A673 (cell line): ENCODE data around the gene UACA. TPM values are rescaled to one million over a fixed set of nuclear protein-coding genes. Genes with fewer than 3 reads are reported as not detected.

ENCODE experiments used
- BruUV-seq: library from RNA; stranded (reverse); fragments of 400-500 nt; replicated peaks from 2 replicates; lab custom pipeline; 2021; lab: Mats Ljungman, UMichigan
- CTCF ChIA-PET: fragments of 300-600 bp; sonication (Branson Sonifier 250); formaldehyde crosslinking; loops from one replicate; lab custom pipeline; 2022; ENCODE audit warnings: antibody characterized with exemption; lab: Charles Lee
- POLR2A ChIA-PET: fragments of 300-600 bp; sonication (Branson Sonifier 250); formaldehyde crosslinking; loops from one replicate; lab custom pipeline; 2022; ENCODE audit warnings: antibody characterized with exemption; ENCODE audit not compliant: low non-redundant PET; lab: Charles Lee
- DNase-seq: peaks from one replicate; pipeline ENCODE4 v3.0.0-alpha.2; 2015; ENCODE audit warnings: low spot score
- H3K27ac ChIP-seq: fragments of 200-600 bp; sonication (generic); 2 replicates; pipeline ENCODE4 v1.5.1; 2016; ENCODE audit warnings: mixed run types, low read depth, mild to moderate bottlenecking, mixed read lengths, antibody characterized with exemption, low read length; ENCODE audit not compliant: poor library complexity, severe bottlenecking
- H3K27me3 ChIP-seq: fragments of 200-600 bp; sonication (generic); replicated peaks from 2 replicates; pipeline ENCODE4 v1.6.1; 2017; ENCODE audit warnings: mixed run types, low read depth, mild to moderate bottlenecking, mixed read lengths, antibody characterized with exemption, low read length; ENCODE audit not compliant: insufficient read depth, poor library complexity
- H3K36me3 ChIP-seq: fragments of 200-600 bp; sonication (generic); 2 replicates; pipeline ENCODE4 v1.6.1; 2016; ENCODE audit warnings: mixed run types, mild to moderate bottlenecking, mixed read lengths, antibody characterized with exemption, low read length; ENCODE audit not compliant: insufficient read depth, poor library complexity, severe bottlenecking
- H3K4me1 ChIP-seq: fragments of 200-600 bp; sonication (generic); 2 replicates; pipeline ENCODE4 v1.6.1; 2017; ENCODE audit warnings: mixed run types, mild to moderate bottlenecking, mixed read lengths, antibody characterized with exemption, low read length; ENCODE audit not compliant: insufficient read depth, poor library complexity, severe bottlenecking
- H3K4me3 ChIP-seq: fragments of 200-600 bp; sonication (generic); 2 replicates; pipeline ENCODE4 v1.5.1; 2016; ENCODE audit warnings: low read depth, mixed run types, mild to moderate bottlenecking, mixed read lengths, low read length; ENCODE audit not compliant: poor library complexity, severe bottlenecking
- H3K9me3 ChIP-seq: fragments of 200-600 bp; sonication (generic); 2 replicates; pipeline ENCODE4 v1.6.1; 2016; ENCODE audit warnings: mixed run types, low read depth, mild to moderate bottlenecking, mixed read lengths, antibody characterized with exemption, low read length; ENCODE audit not compliant: poor library complexity, severe bottlenecking
- CTCF ChIP-seq: fragments of 300-800, 200-600 bp; sonication (generic); conservative IDR thresholded peaks from 2 replicates; pipeline ENCODE4 v1.5.1; 2017; ENCODE audit warnings: low read depth, mild to moderate bottlenecking, antibody characterized with exemption, low read length, moderate library complexity, mixed read lengths
- EZH2 ChIP-seq: fragments of 200-600 bp; sonication (generic); IDR thresholded peaks from 2 replicates; pipeline ENCODE4 v1.6.1; 2017; ENCODE audit warnings: borderline replicate concordance, low read depth, mild to moderate bottlenecking, mixed read lengths, antibody characterized with exemption, low read length; ENCODE audit not compliant: poor library complexity, severe bottlenecking
- intact Hi-C: fragments of 100-400 bp; cut with micrococcal nuclease; formaldehyde crosslinking; loops from one replicate; pipeline ENCODE4 v1.10.0; 2022; ENCODE audit not compliant: unreplicated experiment
- total RNA-seq: library from RNA; stranded (reverse); gene quantifications from 2 replicates; pipeline ENCODE4 v1.2.3, GENCODE V29; 2021

UACA gene
- total RNA-seq, 1 experiment from 2014 or later = 26.9 TPM

- Histone ChIP-seq H3K9me3 (no peaks in the 10 kb centered on the region), H3K27me3 (no peaks in the 10 kb centered on the region), H3K4me1 (peaks cover 18% of the 10 kb centered on the region), H3K27ac (no peak overlapping the region), H3K36me3 (no peaks in the 10 kb centered on the region), H3K4me3 (no peak overlapping the region)
- no peak for DNase-seq
- CTCF ChIA-PET = no interaction called here
- intact Hi-C loops = no loop called here
- POLR2A ChIA-PET = no interaction called here
- TF ChIP-seq CTCF (no peak), EZH2 (no peak)
- no TSS peak for BruUV-seq
Observed at GRCh38 chr15:70715840-70716485, 47.4 kb downstream of the UACA start.

GRCh38 chr15:70714565-70714964 is 48.8 kb downstream of the UACA start:
- no peaks in the 10 kb centered on the region for H3K36me3 ChIP-seq
- intact Hi-C loops = no loop called here
- no peaks in the 10 kb centered on the region for H3K27me3 ChIP-seq
- peaks cover 18% of the 10 kb centered on the region for H3K4me1 ChIP-seq
- DNase-seq = no peak
- ChIA-PET CTCF (interaction anchor here (0.5 to 1.2 kb wide), 2 partner anchors 8 to 84 kb away, joined by 5 to 6 read pairs; no protein-coding TSS in a partner anchor), POLR2A (interaction anchor here (0.6 kb wide), 1 partner anchor 103 kb away, joined by 5 read pairs; no protein-coding TSS in a partner anchor)
- H3K27ac ChIP-seq = no peak overlapping the region
- BruUV-seq = no TSS peak
- H3K4me3 ChIP-seq = no peak overlapping the region
- H3K9me3 ChIP-seq = no peaks in the 10 kb centered on the region
- no peak for TF ChIP-seq CTCF
- TF ChIP-seq EZH2 = no peak

GRCh38 chr15:70714015-70714414 is 49.3 kb downstream of the UACA start:
- DNase-seq = no peak
- Histone ChIP-seq H3K36me3 (no peaks in the 10 kb centered on the region), H3K9me3 (no peaks in the 10 kb centered on the region), H3K4me1 (peaks cover 18% of the 10 kb centered on the region), H3K27me3 (no peaks in the 10 kb centered on the region), H3K4me3 (no peak overlapping the region), H3K27ac (no peak overlapping the region)
- ChIA-PET POLR2A (no interaction called here), CTCF (interaction anchor here (0.5 to 1.2 kb wide), 2 partner anchors 8 to 84 kb away, joined by 5 to 6 read pairs; no protein-coding TSS in a partner anchor)
- TF ChIP-seq CTCF = no peak
- no peak for TF ChIP-seq EZH2
- intact Hi-C loops = no loop called here
- BruUV-seq = no TSS peak
